ENCODE results near the gene STK32B. TPM values are rescaled to one million over a fixed set of nuclear protein-coding genes. Genes with fewer than 3 reads are reported as not detected.
"Not testable (repeated sequence)": the region's sequence is repeated elsewhere in the genome, so short reads cannot be mapped to it uniquely, and the experiment has no call there.

Gene STK32B
- total and polyA plus RNA-seq, 8 donors = 0.61 to 5.5 (median 3.1) TPM

DNA sequence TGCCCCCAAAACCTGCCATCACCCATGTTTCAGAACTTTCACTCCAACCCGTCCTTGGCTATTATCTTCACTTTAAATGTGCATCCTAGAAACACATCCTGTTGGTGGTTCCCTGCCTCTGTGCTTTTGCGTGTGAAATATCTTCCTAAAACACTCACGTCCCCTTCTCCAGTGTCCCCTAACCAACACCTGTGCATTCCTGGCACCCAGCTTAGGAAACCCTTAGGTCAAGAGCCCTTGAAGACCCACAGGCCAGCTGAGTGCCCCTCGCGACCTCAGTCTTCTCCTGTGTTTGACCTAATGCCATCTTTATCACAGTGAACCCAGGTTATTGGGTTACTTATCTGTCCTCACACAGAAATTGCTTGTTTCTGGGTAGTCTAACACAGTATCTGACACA, 117.6 kb downstream of the STK32B start:
- TF ChIP-seq POLR2AphosphoS5 (IDR thresholded peaks at IDR 0.05) (no peak), EP300 (IDR thresholded peaks at IDR 0.05) (no peak), POLR2A (IDR thresholded peaks at IDR 0.05) (no peak)
- TF ChIP-seq, protein P1, sequence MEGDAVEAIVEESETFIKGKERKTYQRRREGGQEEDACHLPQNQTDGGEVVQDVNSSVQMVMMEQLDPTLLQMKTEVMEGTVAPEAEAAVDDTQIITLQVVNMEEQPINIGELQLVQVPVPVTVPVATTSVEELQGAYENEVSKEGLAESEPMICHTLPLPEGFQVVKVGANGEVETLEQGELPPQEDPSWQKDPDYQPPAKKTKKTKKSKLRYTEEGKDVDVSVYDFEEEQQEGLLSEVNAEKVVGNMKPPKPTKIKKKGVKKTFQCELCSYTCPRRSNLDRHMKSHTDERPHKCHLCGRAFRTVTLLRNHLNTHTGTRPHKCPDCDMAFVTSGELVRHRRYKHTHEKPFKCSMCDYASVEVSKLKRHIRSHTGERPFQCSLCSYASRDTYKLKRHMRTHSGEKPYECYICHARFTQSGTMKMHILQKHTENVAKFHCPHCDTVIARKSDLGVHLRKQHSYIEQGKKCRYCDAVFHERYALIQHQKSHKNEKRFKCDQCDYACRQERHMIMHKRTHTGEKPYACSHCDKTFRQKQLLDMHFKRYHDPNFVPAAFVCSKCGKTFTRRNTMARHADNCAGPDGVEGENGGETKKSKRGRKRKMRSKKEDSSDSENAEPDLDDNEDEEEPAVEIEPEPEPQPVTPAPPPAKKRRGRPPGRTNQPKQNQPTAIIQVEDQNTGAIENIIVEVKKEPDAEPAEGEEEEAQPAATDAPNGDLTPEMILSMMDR (IDR thresholded peaks at IDR 0.05) = no peak
- intact Hi-C loops (cut with DNase I; ENCODE audit: low total_unique reads) = no loop called here
- H3K4me3 ChIP-seq = no peak overlapping the region
- no peak for DNase-seq
- H3K27me3 ChIP-seq = no peaks in the 10 kb centered on the region
- no peaks in the 10 kb centered on the region for H3K4me1 ChIP-seq
- no peak overlapping the region for H3K27ac ChIP-seq
- peaks cover 0 to 10% (median 1%) of the 10 kb centered on the region in 4 donors for H3K36me3 ChIP-seq
- WGBS, 5 donors = 88 to 93% (median 90%) methylated on average over 5 of the region's 5 CpGs
- H3K9me3 ChIP-seq = no peaks in the 10 kb centered on the region

- H3K27ac ChIP-seq; H3K4me1 ChIP-seq; H3K9me3 ChIP-seq; H3K4me3 ChIP-seq; H3K36me3 ChIP-seq; DNase-seq; H3K27me3 ChIP-seq; intact Hi-C loops (cut with DNase I; ENCODE audit: low total_unique reads): not testable (repeated sequence)
- WGBS, 5 donors = 85 to 99% (median 90%) methylated on average over 11 of the region's 11 CpGs
Measured at GRCh38 chr4:5175836-5176235, 124.6 kb downstream of the STK32B start.

DNA sequence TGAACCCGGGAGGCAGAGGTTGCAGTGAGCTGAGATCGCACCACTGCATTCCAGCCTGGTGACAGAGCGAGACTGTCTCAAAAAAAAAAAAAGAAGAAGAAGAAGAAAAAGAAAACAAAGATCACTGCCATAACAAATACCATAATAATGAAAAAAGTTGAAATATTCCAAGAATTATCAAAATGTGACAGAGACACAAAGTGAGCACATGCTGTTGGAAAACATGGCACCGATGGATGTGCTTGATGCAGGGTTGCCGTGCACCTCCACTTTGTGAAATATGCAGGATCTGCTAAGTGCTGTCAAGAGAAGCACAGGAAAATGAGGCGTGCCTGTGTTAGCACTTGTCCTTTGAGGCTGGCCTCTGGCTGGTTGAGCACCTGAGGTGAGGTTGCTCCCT, 133.3 kb downstream of the STK32B start:
- no peaks in the 10 kb centered on the region for H3K27me3 ChIP-seq
- no peak overlapping the region for H3K27ac ChIP-seq
- TF ChIP-seq EP300 (IDR thresholded peaks at IDR 0.05) (no peak), POLR2AphosphoS5 (IDR thresholded peaks at IDR 0.05) (no peak), POLR2A (IDR thresholded peaks at IDR 0.05) (no peak)
- TF ChIP-seq, protein P1 (IDR thresholded peaks at IDR 0.05) = no peak
- no peak overlapping the region for H3K4me3 ChIP-seq
- H3K9me3 ChIP-seq = no peaks in the 10 kb centered on the region
- no peaks in the 10 kb centered on the region for H3K36me3 ChIP-seq
- H3K4me1 ChIP-seq = no peaks in the 10 kb centered on the region
- no peak for DNase-seq
- intact Hi-C loops (cut with DNase I; ENCODE audit: low total_unique reads) = no loop called here
- WGBS, 5 donors = 86 to 98% (median 90%) methylated on average over 6 of the region's 6 CpGs

- no peak for DNase-seq
- H3K27me3 ChIP-seq = no peaks in the 10 kb centered on the region
- TF ChIP-seq, protein P1 (IDR thresholded peaks at IDR 0.05) = no peak
- no peak for TF ChIP-seq POLR2AphosphoS5 (IDR thresholded peaks at IDR 0.05)
- TF ChIP-seq EP300 (IDR thresholded peaks at IDR 0.05) = no peak
- TF ChIP-seq POLR2A (IDR thresholded peaks at IDR 0.05) = no peak
- no peaks in the 10 kb centered on the region for H3K36me3 ChIP-seq
- intact Hi-C loops (cut with DNase I; ENCODE audit: low total_unique reads) = no loop called here
- no peaks in the 10 kb centered on the region for H3K4me1 ChIP-seq
- no peaks in the 10 kb centered on the region for H3K9me3 ChIP-seq
- H3K4me3 ChIP-seq = no peak overlapping the region
- H3K27ac ChIP-seq = no peak overlapping the region
- WGBS, 5 donors = 72 to 91% (median 84%) methylated on average over 6 of the region's 6 CpGs
Measured at GRCh38 chr4:5185551-5185950, 134.3 kb downstream of the STK32B start.

- Histone ChIP-seq H3K27me3 (no peaks in the 10 kb centered on the region), H3K4me1 (no peaks in the 10 kb centered on the region), H3K9me3 (no peaks in the 10 kb centered on the region), H3K4me3 (no peak overlapping the region), H3K27ac (no peak overlapping the region), H3K36me3 (no peaks in the 10 kb centered on the region)
- intact Hi-C loops (cut with DNase I; ENCODE audit: low total_unique reads) = no loop called here
- 68 to 85% (median 79%) methylated on average over 14 of the region's 14 CpGs for WGBS, 5 donors
- no peak for TF ChIP-seq POLR2AphosphoS5 (IDR thresholded peaks at IDR 0.05)
- TF ChIP-seq, protein P1 (IDR thresholded peaks at IDR 0.05) = no peak
- TF ChIP-seq POLR2A (IDR thresholded peaks at IDR 0.05) = no peak
- no peak for TF ChIP-seq EP300 (IDR thresholded peaks at IDR 0.05)
- DNase-seq = no peak
Measured at GRCh38 chr4:5186271-5187064, 135.2 kb downstream of the STK32B start.

Data from stomach (tissue), 9 donors.